ENCODE measurements around the gene SGSM1.

SGSM1 gene

GRCh38 chr22:24845041-24845898 is 39.3 kb downstream of the SGSM1 start:
- DNase-seq: no peak

GRCh38 chr22:24847490-24847889 is 41.5 kb downstream of the SGSM1 start:
- DNase-seq: no peak

GRCh38 chr22:24848559-24849168 is 42.7 kb downstream of the SGSM1 start:
- DNase-seq: no peak

- no peak for DNase-seq
Measured at GRCh38 chr22:24855794-24856193, 49.8 kb downstream of the SGSM1 start.

GRCh38 chr22:24857576-24857975 is 51.6 kb downstream of the SGSM1 start:
- no peak for DNase-seq

GRCh38 chr22:24859587-24859986 is 53.6 kb downstream of the SGSM1 start:
- no peak for DNase-seq

- DNase-seq: no peak
Measured at GRCh38 chr22:24865508-24865907, 59.5 kb downstream of the SGSM1 start.

- DNase-seq: no peak
Measured at GRCh38 chr22:24867323-24868022, 61.5 kb downstream of the SGSM1 start.

- no peak for DNase-seq
Measured at GRCh38 chr22:24868979-24869378, 63.0 kb downstream of the SGSM1 start.

GRCh38 chr22:24871611-24872205 is 65.7 kb downstream of the SGSM1 start:
- no peak for DNase-seq

GRCh38 chr22:24873226-24873625 is 67.2 kb downstream of the SGSM1 start:
- DNase-seq: no peak

- DNase-seq: no peak
Measured at GRCh38 chr22:24875862-24876506, 70.0 kb downstream of the SGSM1 start.

GRCh38 chr22:24876700-24877099 is 70.7 kb downstream of the SGSM1 start:
- DNase-seq: no peak

- no peak for DNase-seq
Measured at GRCh38 chr22:24878969-24879368, 73.0 kb downstream of the SGSM1 start.

GRCh38 chr22:24883432-24883831 is 77.4 kb downstream of the SGSM1 start:
- DNase-seq: no peak

- DNase-seq: no peak
Measured at GRCh38 chr22:24887260-24887659, 81.2 kb downstream of the SGSM1 start.

- DNase-seq: no peak
Measured at GRCh38 chr22:24893341-24894070, 87.5 kb downstream of the SGSM1 start.

GRCh38 chr22:24894220-24894975 is 88.4 kb downstream of the SGSM1 start:
- DNase-seq: peak; percentile 19

GRCh38 chr22:24894998-24895397 is 89.0 kb downstream of the SGSM1 start:
- DNase-seq: no peak

- DNase-seq: no peak
Measured at GRCh38 chr22:24901448-24901847, 95.4 kb downstream of the SGSM1 start.

- DNase-seq: no peak
Measured at GRCh38 chr22:24905909-24906308, 99.9 kb downstream of the SGSM1 start.

All from amniotic stem cell (primary cell).